GM23338 (cell line): ENCODE measurements around the gene SSH2.

ENCODE experiments used
- CREB1 ChIP-seq: fragments of 250-450 bp; sonication (Bioruptor Pico); IDR thresholded peaks from 2 replicates; pipeline ENCODE4 v1.5.0; 2020; ENCODE audit warnings: low read depth, mild to moderate bottlenecking, moderate library complexity
- CTCF ChIP-seq, 2 experiments: fragments of 200-600 bp in 1 of 2; sonication (generic) in 1 of 2; conservative IDR thresholded peaks; 2 replicates each; pipeline versions ENCODE4 v1.5.1 to v1.6.1; 2016 to 2017; ENCODE audit warnings: antibody characterized with exemption in 2 of 2, low read depth in 2 of 2, mild to moderate bottlenecking in 2 of 2, moderate library complexity in 1 of 2
- ETS1 ChIP-seq: IDR thresholded peaks from 2 replicates; pipeline ENCODE4 v1.6.1; 2016; ENCODE audit warnings: antibody characterized with exemption
- EZH2 ChIP-seq: fragments of 200-600 bp; sonication (generic); IDR thresholded peaks from one replicate; pipeline ENCODE4 v1.8.0; 2017; ENCODE audit warnings: antibody characterized with exemption, mild to moderate bottlenecking, low read depth; ENCODE audit not compliant: unreplicated experiment
- EZH2phosphoT487 ChIP-seq: fragments of 200-600 bp; sonication (generic); IDR thresholded peaks from one replicate; pipeline ENCODE4 v1.8.1; 2018; ENCODE audit warnings: antibody characterized with exemption; ENCODE audit not compliant: unreplicated experiment
- JUNB ChIP-seq: IDR thresholded peaks from one replicate; pipeline ENCODE4 v1.6.1; 2016; ENCODE audit warnings: antibody characterized with exemption; ENCODE audit not compliant: unreplicated experiment
- POLR2AphosphoS5 ChIP-seq: IDR thresholded peaks from 2 replicates; pipeline ENCODE4 v1.6.1; 2016; ENCODE audit warnings: antibody characterized with exemption, low read depth
- REST ChIP-seq: IDR thresholded peaks from one replicate; pipeline ENCODE4 v1.6.1; 2018; ENCODE audit warnings: antibody characterized with exemption; ENCODE audit not compliant: unreplicated experiment
- STAT1 ChIP-seq: IDR thresholded peaks from one replicate; pipeline ENCODE4 v1.6.1; 2016; ENCODE audit warnings: antibody characterized with exemption; ENCODE audit not compliant: unreplicated experiment
- ZNF114 ChIP-seq: fragments of 250-450 bp; sonication (Bioruptor Pico); IDR thresholded peaks from 2 replicates; pipeline ENCODE4 v1.5.0; 2020; ENCODE audit warnings: mild to moderate bottlenecking, moderate library complexity

- no peak for TF ChIP-seq EZH2
- no peak for TF ChIP-seq STAT1
- no peak for TF ChIP-seq ZNF114 (CRISPR knock-in tag)
- TF ChIP-seq CTCF (conservative IDR thresholded peaks at IDR 0.05; ENCODE audit: low read depth in 2 of 2), result no peak
- no peak for TF ChIP-seq EZH2phosphoT487
- no peak for TF ChIP-seq POLR2AphosphoS5
- no peak for TF ChIP-seq JUNB
- no peak for TF ChIP-seq REST
- TF ChIP-seq ETS1, result no peak
- no peak for TF ChIP-seq CREB1 (CRISPR knock-in tag)
Observed at GRCh38 chr17:29827179-29827578, 102.8 kb downstream of the SSH2 start.
